Activated T-cell treated with anti-CD3 and anti-CD28 coated beads for 24 hours (primary cell): ENCODE data around the gene ZCCHC14.

Source experiments
- DNase-seq: peaks from one replicate; pipeline ENCODE4 v3.0.0-alpha.2; 2020; ENCODE audit warnings: low read depth

Gene ZCCHC14

GRCh38 chr16:87431926-87432325 lies 60.9 kb downstream of the ZCCHC14 start:
- no peak for DNase-seq

GRCh38 chr16:87426423-87427215 lies 66.2 kb downstream of the ZCCHC14 start:
- DNase-seq: no peak

- no peak for DNase-seq
Observed at GRCh38 chr16:87425941-87426340, 66.9 kb downstream of the ZCCHC14 start.

- no peak for DNase-seq
Observed at GRCh38 chr16:87424266-87424665, 68.6 kb downstream of the ZCCHC14 start.

GRCh38 chr16:87423429-87423828 lies 69.4 kb downstream of the ZCCHC14 start:
- no peak for DNase-seq

GRCh38 chr16:87422106-87422505 lies 70.7 kb downstream of the ZCCHC14 start:
- DNase-seq: no peak

- DNase-seq: no peak
Observed at GRCh38 chr16:87421003-87421912, 71.6 kb downstream of the ZCCHC14 start.

- no peak for DNase-seq
Observed at GRCh38 chr16:87420026-87421002, 72.5 kb downstream of the ZCCHC14 start.

GRCh38 chr16:87418644-87419043 lies 74.2 kb downstream of the ZCCHC14 start:
- no peak for DNase-seq

- DNase-seq: no peak
Observed at GRCh38 chr16:87418216-87418615, 74.6 kb downstream of the ZCCHC14 start.

- DNase-seq: no peak
Observed at GRCh38 chr16:87417528-87417910, 75.3 kb downstream of the ZCCHC14 start.

- no peak for DNase-seq
Observed at GRCh38 chr16:87416826-87417527, 75.8 kb downstream of the ZCCHC14 start.

- DNase-seq: no peak
Observed at GRCh38 chr16:87415441-87415840, 77.4 kb downstream of the ZCCHC14 start.

- DNase-seq: no peak
Observed at GRCh38 chr16:87414251-87414680, 78.6 kb downstream of the ZCCHC14 start.

- DNase-seq: no peak
Observed at GRCh38 chr16:87412996-87413421, 79.8 kb downstream of the ZCCHC14 start.

GRCh38 chr16:87412371-87412995 lies 80.3 kb downstream of the ZCCHC14 start:
- DNase-seq: no peak

- no peak for DNase-seq
Observed at GRCh38 chr16:87411375-87412271, 81.2 kb downstream of the ZCCHC14 start.

GRCh38 chr16:87410968-87411367 lies 81.9 kb downstream of the ZCCHC14 start:
- DNase-seq: no peak

GRCh38 chr16:87410530-87410929 lies 82.3 kb downstream of the ZCCHC14 start:
- DNase-seq: no peak

GRCh38 chr16:87409781-87410180 lies 83.0 kb downstream of the ZCCHC14 start:
- no peak for DNase-seq
